GM12878 (cell line): ENCODE data around the gene TDO2.

Experiments used
- CTCF ChIP-seq, 3 experiments: IDR thresholded peaks in 2 of 3; conservative IDR thresholded peaks in 1 of 3; 2 replicates each; pipeline ENCODE4 v1.5.1; 2011; ENCODE audit warnings: low read depth in 3 of 3, low read length in 3 of 3, mild to moderate bottlenecking in 3 of 3, control low read depth in 2 of 3, moderate library complexity in 2 of 3, inconsistent platforms in 1 of 3, mixed read lengths in 1 of 3; ENCODE audit not compliant: control insufficient read depth in 2 of 3, insufficient read depth in 1 of 3; ENCODE audit errors: extremely low read depth in 1 of 3
- ESRRA ChIP-seq: IDR thresholded peaks from 2 replicates; pipeline ENCODE4 v1.6.1; 2012; ENCODE audit warnings: mild to moderate bottlenecking, low read length, improper control_type of control experiment
- SPI1 ChIP-seq: IDR thresholded peaks from 2 replicates; pipeline ENCODE4 v1.6.1; 2011; ENCODE audit warnings: low read depth, mild to moderate bottlenecking, low read length, moderate library complexity, borderline replicate concordance; ENCODE audit not compliant: insufficient read depth

GRCh38 chr4:155854582-155855226 is 48.8 kb upstream of the TDO2 start:
- no peak for TF ChIP-seq ESRRA
- no peak for TF ChIP-seq SPI1
- no peak for TF ChIP-seq CTCF (IDR thresholded peaks at IDR 0.05 in 2 of 3, conservative IDR thresholded peaks at IDR 0.05 in 1 of 3; ENCODE audit: control insufficient read depth in 2 of 3, extremely low read depth in 1 of 3, insufficient read depth in 1 of 3, low read depth in 3 of 3, low read length in 3 of 3)
